ENCODE measurements around the gene TOLLIP. TPM values are rescaled to one million over a fixed set of nuclear protein-coding genes. Genes with fewer than 3 reads are reported as not detected.

The TOLLIP gene
- polyA plus RNA-seq, 2 donors, result 44.4 to 68.0 TPM

DNA sequence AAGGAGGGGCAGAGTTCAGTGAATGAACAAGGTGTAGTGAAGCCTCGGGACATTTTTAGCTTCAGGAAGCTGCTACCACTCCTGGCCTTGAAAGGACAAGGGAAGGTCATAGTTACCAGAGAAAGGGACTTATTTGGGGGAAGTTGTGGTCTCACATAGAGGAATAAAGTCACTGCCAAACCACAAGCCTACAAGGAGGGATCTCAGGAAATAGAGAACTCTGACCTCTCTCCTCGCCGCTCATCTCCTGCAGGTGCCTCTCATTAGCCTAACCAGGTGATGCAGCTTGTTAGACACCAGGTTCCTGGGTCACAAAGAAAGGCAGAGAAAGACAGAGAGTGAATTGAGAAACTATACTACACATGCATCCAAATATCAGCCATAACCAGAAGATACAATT, 14.3 kb upstream of the TOLLIP start:
- H3K36me3 ChIP-seq (ENCODE audit: control insufficient read depth in 2 of 2, insufficient read depth in 2 of 2, low read length in 1 of 2), result no peaks in the 10 kb centered on the region
- 64 to 66% methylated on average over 3 of the region's 3 CpGs for WGBS, 2 donors
- no peak overlapping the region for H3K27ac ChIP-seq (ENCODE audit: low read depth in 2 of 2, low read length in 1 of 2)
- H3K9me3 ChIP-seq (ENCODE audit: control insufficient read depth in 2 of 2, insufficient read depth in 1 of 2, low read depth in 1 of 2, low read length in 1 of 2), result peaks cover 0 to 2% of the 10 kb centered on the region in 2 donors
- no peak overlapping the region for H3K4me3 ChIP-seq (ENCODE audit: low read depth in 1 of 2, low read length in 2 of 2)
- H3K27me3 ChIP-seq (ENCODE audit: control insufficient read depth in 1 of 2, insufficient read depth in 2 of 2, low read length in 2 of 2), result no peaks in the 10 kb centered on the region
- no peaks in the 10 kb centered on the region for H3K4me1 ChIP-seq (ENCODE audit: control insufficient read depth in 2 of 2, insufficient read depth in 2 of 2, low read length in 1 of 2)

DNA sequence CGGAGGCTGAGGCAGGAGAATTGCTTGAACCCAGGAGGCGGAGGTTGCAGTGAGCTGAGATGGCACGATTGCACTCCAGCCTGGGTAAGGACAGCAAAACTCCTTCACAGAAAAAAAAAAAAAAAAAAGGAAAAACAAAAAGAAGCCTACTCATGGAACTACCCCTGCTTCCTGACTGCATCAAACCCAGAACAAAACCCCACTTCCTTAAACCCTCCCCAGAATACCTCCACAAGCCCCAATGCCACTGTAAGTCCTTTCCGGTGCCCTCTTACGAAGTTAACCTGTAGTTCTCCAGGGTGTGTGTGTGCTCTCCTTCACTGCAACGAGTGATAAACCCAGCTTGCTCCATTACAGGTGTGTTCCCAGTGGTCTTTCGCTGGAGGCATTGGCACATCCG, 8.6 kb upstream of the TOLLIP start:
- Histone ChIP-seq H3K27ac (ENCODE audit: low read depth in 2 of 2, low read length in 1 of 2) (no peak overlapping the region), H3K36me3 (ENCODE audit: control insufficient read depth in 2 of 2, insufficient read depth in 2 of 2, low read length in 1 of 2) (no peaks in the 10 kb centered on the region), H3K4me3 (ENCODE audit: low read depth in 1 of 2, low read length in 2 of 2) (no peak overlapping the region), H3K9me3 (ENCODE audit: control insufficient read depth in 2 of 2, insufficient read depth in 1 of 2, low read depth in 1 of 2, low read length in 1 of 2) (no peaks in the 10 kb centered on the region), H3K4me1 (ENCODE audit: control insufficient read depth in 2 of 2, insufficient read depth in 2 of 2, low read length in 1 of 2) (no peaks in the 10 kb centered on the region), H3K27me3 (ENCODE audit: control insufficient read depth in 1 of 2, insufficient read depth in 2 of 2, low read length in 2 of 2) (no peaks in the 10 kb centered on the region)
- 84 to 88% methylated on average over 8 of the region's 8 CpGs for WGBS, 2 donors

DNA sequence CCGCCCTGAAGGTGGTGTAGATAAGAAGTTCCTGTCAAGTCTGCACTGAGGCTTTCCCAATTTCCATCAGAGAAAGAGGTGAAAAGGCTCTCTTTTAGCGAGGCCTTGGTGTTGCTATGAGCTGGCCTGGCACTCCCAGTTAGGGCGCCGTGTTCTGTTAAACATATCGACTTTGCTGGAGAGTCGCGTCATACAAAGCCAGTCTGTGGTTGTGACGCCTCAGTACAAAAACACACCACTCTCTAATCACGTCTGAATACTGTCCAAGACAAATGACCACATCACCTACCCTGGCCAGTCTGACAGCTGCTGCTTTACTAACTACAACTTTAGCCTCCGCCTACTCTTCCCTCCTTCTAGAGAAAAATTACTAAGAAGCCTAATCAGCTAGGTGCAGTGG, 8.0 kb upstream of the TOLLIP start:
- Histone ChIP-seq H3K36me3 (ENCODE audit: control insufficient read depth in 2 of 2, insufficient read depth in 2 of 2, low read length in 1 of 2) (no peaks in the 10 kb centered on the region), H3K4me1 (ENCODE audit: control insufficient read depth in 2 of 2, insufficient read depth in 2 of 2, low read length in 1 of 2) (no peaks in the 10 kb centered on the region), H3K9me3 (ENCODE audit: control insufficient read depth in 2 of 2, insufficient read depth in 1 of 2, low read depth in 1 of 2, low read length in 1 of 2) (no peaks in the 10 kb centered on the region), H3K27ac (ENCODE audit: low read depth in 2 of 2, low read length in 1 of 2) (peak overlapping the region in 1 of 2 donors; percentile 50), H3K4me3 (ENCODE audit: low read depth in 1 of 2, low read length in 2 of 2) (no peak overlapping the region), H3K27me3 (ENCODE audit: control insufficient read depth in 1 of 2, insufficient read depth in 2 of 2, low read length in 2 of 2) (no peaks in the 10 kb centered on the region)
- WGBS, 2 donors, result 82 to 85% methylated on average over 10 of the region's 10 CpGs

DNA sequence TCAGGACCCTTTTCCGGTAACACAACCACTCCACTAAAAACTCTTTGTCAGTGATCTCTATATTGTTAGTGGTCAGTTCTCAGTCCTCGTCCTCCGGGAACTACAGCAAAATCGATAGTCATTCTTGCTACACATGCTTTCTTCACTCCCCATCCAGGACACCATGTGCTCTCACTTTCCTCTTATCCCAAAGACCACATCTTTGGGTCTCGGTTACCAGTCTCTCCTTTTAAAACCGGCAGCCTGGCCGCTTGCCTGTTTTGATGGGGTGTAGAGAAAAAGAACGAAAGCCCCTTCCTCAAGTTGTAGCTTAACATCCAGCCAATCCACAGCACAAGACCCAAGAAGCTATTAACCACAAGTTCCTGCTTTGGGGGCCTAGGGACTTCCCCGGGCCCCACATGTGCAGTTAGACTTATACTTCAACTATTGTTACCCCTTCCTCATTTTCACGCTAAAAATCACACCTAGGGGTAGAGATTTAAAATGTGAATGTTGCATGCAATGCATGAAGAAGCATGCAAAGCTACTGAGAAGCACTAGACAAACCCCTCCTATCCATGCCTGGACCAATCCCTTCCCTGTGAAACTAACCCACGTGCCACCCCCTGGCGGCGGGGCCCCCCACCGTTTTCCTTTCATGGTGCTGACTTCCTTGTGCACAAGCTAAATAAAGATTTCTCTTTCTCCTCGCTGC, 1.5 kb upstream of the TOLLIP start:
- 77 to 85% methylated on average over 15 of the region's 15 CpGs for WGBS, 2 donors
- Histone ChIP-seq H3K4me3 (ENCODE audit: low read depth in 1 of 2, low read length in 2 of 2) (no peak overlapping the region), H3K27ac (ENCODE audit: low read depth in 2 of 2, low read length in 1 of 2) (peak overlapping the region in 1 of 2 donors; percentile 38), H3K4me1 (ENCODE audit: control insufficient read depth in 2 of 2, insufficient read depth in 2 of 2, low read length in 1 of 2) (peaks cover 14 to 25% of the 10 kb centered on the region in 2 donors), H3K36me3 (ENCODE audit: control insufficient read depth in 2 of 2, insufficient read depth in 2 of 2, low read length in 1 of 2) (no peaks in the 10 kb centered on the region), H3K27me3 (ENCODE audit: control insufficient read depth in 1 of 2, insufficient read depth in 2 of 2, low read length in 2 of 2) (no peaks in the 10 kb centered on the region), H3K9me3 (ENCODE audit: control insufficient read depth in 2 of 2, insufficient read depth in 1 of 2, low read depth in 1 of 2, low read length in 1 of 2) (no peaks in the 10 kb centered on the region)

DNA sequence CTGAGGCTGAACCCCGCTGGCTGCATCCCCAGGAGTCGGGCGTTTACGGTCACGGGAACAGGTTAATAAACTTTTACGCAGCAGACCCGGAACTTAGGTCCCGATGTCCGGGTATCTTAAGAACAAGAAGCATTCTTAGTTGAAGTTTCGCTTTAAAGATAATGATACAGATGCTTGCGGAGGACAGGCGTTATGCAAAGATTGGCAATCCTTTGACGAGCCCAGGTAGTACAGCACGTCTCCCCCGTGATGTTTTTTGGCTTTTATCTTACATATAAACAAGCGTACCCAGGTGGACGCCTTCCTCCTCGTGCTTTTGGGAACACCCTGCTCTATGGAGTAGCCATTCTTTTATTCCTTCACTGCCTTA, 871 bp upstream of the TOLLIP start:
- peaks cover 17 to 28% of the 10 kb centered on the region in 2 donors for H3K4me1 ChIP-seq (ENCODE audit: control insufficient read depth in 2 of 2, insufficient read depth in 2 of 2, low read length in 1 of 2)
- no peaks in the 10 kb centered on the region for H3K9me3 ChIP-seq (ENCODE audit: control insufficient read depth in 2 of 2, insufficient read depth in 1 of 2, low read depth in 1 of 2, low read length in 1 of 2)
- peaks cover 0 to 4% of the 10 kb centered on the region in 2 donors for H3K36me3 ChIP-seq (ENCODE audit: control insufficient read depth in 2 of 2, insufficient read depth in 2 of 2, low read length in 1 of 2)
- peak overlapping the region; percentile 97 for H3K27ac ChIP-seq (ENCODE audit: low read depth in 2 of 2, low read length in 1 of 2)
- 54 to 63% methylated on average over 18 of the region's 18 CpGs for WGBS, 2 donors
- peak overlapping the region; percentile 81 to 87 for H3K4me3 ChIP-seq (ENCODE audit: low read depth in 1 of 2, low read length in 2 of 2)
- H3K27me3 ChIP-seq (ENCODE audit: control insufficient read depth in 1 of 2, insufficient read depth in 2 of 2, low read length in 2 of 2), result no peaks in the 10 kb centered on the region

DNA sequence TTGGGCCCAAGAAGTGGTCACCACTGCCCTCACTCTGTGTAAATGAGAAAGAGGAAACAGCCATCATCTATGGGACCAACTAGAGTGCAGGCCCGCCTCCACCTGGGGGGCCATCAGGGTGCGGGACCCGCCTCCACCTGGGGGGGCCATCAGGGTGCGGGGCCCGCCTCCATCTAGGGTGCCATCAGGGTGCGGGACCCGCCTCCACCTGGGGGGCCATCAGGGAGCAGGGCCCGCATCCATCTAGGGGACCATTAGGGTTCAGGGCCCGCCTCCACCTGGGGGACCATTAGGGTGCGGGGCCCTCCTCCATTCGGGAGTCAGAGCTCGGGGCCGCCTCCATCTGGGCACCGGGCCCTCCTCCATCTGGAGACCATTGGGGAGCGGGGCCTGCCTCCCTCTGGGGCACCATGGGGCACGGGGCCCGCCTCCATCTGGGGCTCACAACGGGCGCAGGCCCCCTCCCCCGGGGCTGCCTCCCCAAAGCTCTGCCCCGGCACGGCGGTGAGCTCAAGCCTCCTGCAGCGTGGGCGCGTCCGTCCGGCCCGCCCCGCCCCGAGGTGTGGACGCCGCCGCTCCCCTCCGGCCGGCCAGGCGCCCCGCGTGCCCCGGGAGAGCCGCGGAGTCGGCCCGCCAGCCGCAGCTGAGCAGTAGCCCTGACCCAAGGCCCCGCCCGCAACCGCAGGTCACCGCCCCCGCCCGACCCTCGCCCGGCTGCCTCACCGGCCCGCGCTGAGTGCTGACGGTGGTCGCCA, 512 bp downstream of the TOLLIP start:
- Histone ChIP-seq H3K27ac (ENCODE audit: low read depth in 2 of 2, low read length in 1 of 2) (peak overlapping the region; percentile 81 to 94), H3K36me3 (ENCODE audit: control insufficient read depth in 2 of 2, insufficient read depth in 2 of 2, low read length in 1 of 2) (peaks cover 0 to 4% of the 10 kb centered on the region in 2 donors), H3K4me1 (ENCODE audit: control insufficient read depth in 2 of 2, insufficient read depth in 2 of 2, low read length in 1 of 2) (peaks cover 17 to 32% of the 10 kb centered on the region in 2 donors), H3K4me3 (ENCODE audit: low read depth in 1 of 2, low read length in 2 of 2) (peak overlapping the region; percentile 81 to 87), H3K9me3 (ENCODE audit: control insufficient read depth in 2 of 2, insufficient read depth in 1 of 2, low read depth in 1 of 2, low read length in 1 of 2) (no peaks in the 10 kb centered on the region), H3K27me3 (ENCODE audit: control insufficient read depth in 1 of 2, insufficient read depth in 2 of 2, low read length in 2 of 2) (no peaks in the 10 kb centered on the region)
- WGBS, 2 donors, result 1 to 2% methylated on average over 57 to 58 of the region's 58 CpGs

DNA sequence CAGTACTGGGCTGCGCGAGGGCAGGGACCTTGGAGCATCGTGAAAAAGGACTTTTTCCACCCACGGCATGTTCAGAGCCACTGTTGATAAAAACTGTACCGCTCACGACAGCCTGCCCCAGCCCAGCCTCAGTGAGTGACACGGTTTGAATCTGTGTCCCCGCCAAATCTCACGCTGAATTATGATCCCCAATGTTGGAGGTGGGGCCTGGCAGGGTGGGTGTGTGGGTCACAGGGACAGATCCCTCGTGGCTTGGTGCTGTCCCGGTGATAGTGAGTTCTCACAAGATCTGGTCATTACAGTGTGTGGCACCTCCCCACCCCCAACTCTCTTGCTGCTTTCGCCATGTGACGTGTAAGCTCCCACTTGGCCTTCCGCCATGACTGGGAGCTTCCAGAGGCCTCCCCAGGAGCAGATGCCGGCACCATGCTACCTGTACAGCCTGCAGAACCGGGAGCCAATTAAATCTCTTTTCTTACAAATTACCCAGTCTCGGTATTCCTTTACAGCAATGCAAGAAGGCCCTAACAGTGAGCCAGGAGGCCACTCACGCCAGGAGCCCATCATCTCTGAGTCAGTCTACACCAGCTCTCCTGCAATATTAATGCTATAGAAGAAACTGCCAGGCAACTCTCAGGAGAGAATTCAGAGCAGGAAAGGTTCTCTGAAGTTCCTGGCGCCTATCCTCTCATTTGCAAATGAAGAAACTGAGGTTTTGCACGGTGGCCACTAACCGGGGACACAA, 1.3 kb downstream of the TOLLIP start:
- peak overlapping the region; percentile 81 to 94 for H3K27ac ChIP-seq (ENCODE audit: low read depth in 2 of 2, low read length in 1 of 2)
- peak overlapping the region; percentile 81 to 87 for H3K4me3 ChIP-seq (ENCODE audit: low read depth in 1 of 2, low read length in 2 of 2)
- no peaks in the 10 kb centered on the region for H3K9me3 ChIP-seq (ENCODE audit: control insufficient read depth in 2 of 2, insufficient read depth in 1 of 2, low read depth in 1 of 2, low read length in 1 of 2)
- H3K36me3 ChIP-seq (ENCODE audit: control insufficient read depth in 2 of 2, insufficient read depth in 2 of 2, low read length in 1 of 2), result peaks cover 0 to 6% of the 10 kb centered on the region in 2 donors
- H3K27me3 ChIP-seq (ENCODE audit: control insufficient read depth in 1 of 2, insufficient read depth in 2 of 2, low read length in 2 of 2), result no peaks in the 10 kb centered on the region
- 51 to 55% methylated on average over 21 of the region's 21 CpGs for WGBS, 2 donors
- H3K4me1 ChIP-seq (ENCODE audit: control insufficient read depth in 2 of 2, insufficient read depth in 2 of 2, low read length in 1 of 2), result peaks cover 17 to 38% of the 10 kb centered on the region in 2 donors

DNA sequence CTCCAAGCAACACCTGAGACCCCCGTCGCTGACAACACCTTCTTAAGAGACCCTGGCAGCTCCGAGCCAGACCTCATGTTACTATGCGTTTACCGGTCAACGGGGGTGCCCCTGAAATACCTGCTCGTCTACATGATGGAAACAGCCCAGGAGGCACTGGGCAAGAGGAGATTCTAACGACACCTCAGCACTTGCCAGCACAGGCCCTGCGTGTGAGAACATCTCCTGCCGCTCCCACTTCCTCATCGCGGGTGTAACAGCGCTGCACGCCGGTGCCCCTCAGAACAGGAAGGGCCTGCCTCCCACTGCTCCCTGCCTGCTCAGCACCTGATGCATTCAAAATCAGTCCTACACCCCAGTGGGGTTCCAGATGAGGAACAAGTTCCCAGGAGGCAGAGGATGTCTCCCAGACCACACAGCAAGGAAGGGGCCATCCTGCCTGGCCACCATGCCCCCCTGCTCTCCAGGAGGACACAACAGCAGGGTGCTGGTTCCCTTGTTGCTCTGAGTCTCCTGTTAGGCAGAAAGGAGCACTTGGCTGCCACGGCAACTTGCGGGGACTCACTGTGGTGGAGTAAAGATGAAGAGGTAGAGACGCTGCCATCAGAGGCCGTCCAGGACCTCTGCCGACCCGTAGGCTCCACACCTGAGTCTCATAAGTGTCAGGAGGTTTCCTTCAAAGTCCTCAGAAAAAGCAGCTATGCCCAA, 2.1 kb downstream of the TOLLIP start:
- H3K4me3 ChIP-seq (ENCODE audit: low read depth in 1 of 2, low read length in 2 of 2), result peak overlapping the region; percentile 34 to 81

More for the DNA sequence above, 2.1 kb downstream of the TOLLIP start:
- Histone ChIP-seq H3K9me3 (ENCODE audit: control insufficient read depth in 2 of 2, insufficient read depth in 1 of 2, low read depth in 1 of 2, low read length in 1 of 2) (no peaks in the 10 kb centered on the region), H3K4me1 (ENCODE audit: control insufficient read depth in 2 of 2, insufficient read depth in 2 of 2, low read length in 1 of 2) (peaks cover 22 to 45% of the 10 kb centered on the region in 2 donors), H3K27ac (ENCODE audit: low read depth in 2 of 2, low read length in 1 of 2) (peak overlapping the region; percentile 81 to 94), H3K27me3 (ENCODE audit: control insufficient read depth in 1 of 2, insufficient read depth in 2 of 2, low read length in 2 of 2) (no peaks in the 10 kb centered on the region), H3K36me3 (ENCODE audit: control insufficient read depth in 2 of 2, insufficient read depth in 2 of 2, low read length in 1 of 2) (peaks cover 0 to 10% of the 10 kb centered on the region in 2 donors)
- 46 to 48% methylated on average over 21 of the region's 21 CpGs for WGBS, 2 donors
